H1 (cell line): Measurements from ENCODE around the gene TMEM235. TPM values are rescaled to one million over a fixed set of nuclear protein-coding genes. Genes with fewer than 3 reads are reported as not detected.

Source experiments
- CTCF ChIA-PET: fragments of 300-600 bp; sonication (Branson Sonifier 250); formaldehyde crosslinking; loops from one replicate; lab custom pipeline; 2021; ENCODE audit not compliant: partially characterized antibody; lab: Charles Lee
- POLR2A ChIA-PET: fragments of 300-600 bp; sonication (Branson Sonifier 250); formaldehyde crosslinking; loops from one replicate; lab custom pipeline; 2021; ENCODE audit warnings: inconsistent platforms; ENCODE audit not compliant: partially characterized antibody; lab: Charles Lee
- DNase-seq, 2 experiments: peaks; one replicate each; pipeline versions ENCODE4 v3.0.0 to v3.0.0-alpha.2; 2010 to 2022; ENCODE audit warnings: low spot score in 2 of 2, low read depth in 1 of 2, mixed read lengths in 1 of 2
- FAIRE-seq: peaks from 2 replicates; lab custom pipeline; 2011; peaks lifted over from hg19 to GRCh38; lab: Jason Lieb, UNC
- H2AFZ ChIP-seq: 2 replicates; pipeline ENCODE4 v1.8.1; 2012; ENCODE audit warnings: low read length, inconsistent platforms
- H2AK5ac ChIP-seq: 2 replicates; pipeline ENCODE4 v1.6.1; 2013; ENCODE audit warnings: low read depth, low read length
- H2BK120ac ChIP-seq: replicated peaks from 2 replicates; pipeline ENCODE3; 2013; ENCODE audit warnings: low read depth, low read length, inconsistent platforms
- H2BK12ac ChIP-seq: 2 replicates; pipeline ENCODE4 v1.6.1; 2013; ENCODE audit warnings: low read depth, low read length
- H2BK15ac ChIP-seq: 2 replicates; pipeline ENCODE4 v1.6.1; 2013; ENCODE audit warnings: low read length
- H2BK20ac ChIP-seq: 2 replicates; pipeline ENCODE4 v1.6.1; 2013; ENCODE audit warnings: low read length
- H2BK5ac ChIP-seq: 2 replicates; pipeline ENCODE4 v1.6.1; 2013; ENCODE audit warnings: low read depth, low read length
- H3K14ac ChIP-seq: 2 replicates; pipeline ENCODE4 v1.6.1; 2013; ENCODE audit warnings: inconsistent platforms; ENCODE audit not compliant: insufficient read length
- H3K18ac ChIP-seq: 2 replicates; pipeline ENCODE4 v1.6.1; 2013; ENCODE audit warnings: low read length; ENCODE audit errors: extremely low read depth
- H3K23ac ChIP-seq: 2 replicates; pipeline ENCODE4 v1.6.1; 2013; ENCODE audit warnings: inconsistent platforms; ENCODE audit not compliant: insufficient read length
- H3K23me2 ChIP-seq: 2 replicates; pipeline ENCODE4 v1.6.1; 2013; ENCODE audit warnings: low read depth, low read length
- H3K27ac ChIP-seq: 2 replicates; pipeline ENCODE4 v1.6.1; 2011; ENCODE audit warnings: low read depth, low read length, inconsistent platforms
- H3K27me3 ChIP-seq, 4 experiments: replicated peaks in 1 of 4; 1 replicate in 1 of 4; 2 replicates in 3 of 4; pipeline versions ENCODE4 v1.6.1 to v1.8.1; 2011 to 2013; ENCODE audit warnings: low read length in 3 of 4, mild to moderate bottlenecking in 3 of 4, inconsistent platforms in 2 of 4, mixed read lengths in 2 of 4, moderate library complexity in 1 of 4; ENCODE audit not compliant: control insufficient read depth in 3 of 4, insufficient read depth in 3 of 4; ENCODE audit errors: extremely low read depth in 1 of 4
- H3K36me3 ChIP-seq, 4 experiments: 2 replicates each; pipeline versions ENCODE4 v1.6.1 to v1.8.1; 2011 to 2013; ENCODE audit warnings: mild to moderate bottlenecking in 4 of 4, low read length in 3 of 4, moderate library complexity in 2 of 4, control low read depth in 1 of 4, inconsistent platforms in 1 of 4; ENCODE audit not compliant: insufficient read depth in 4 of 4, control insufficient read depth in 2 of 4
- H3K4ac ChIP-seq: replicated peaks from 2 replicates; pipeline ENCODE3; 2013; ENCODE audit warnings: low read length, low read depth, mixed read lengths, inconsistent platforms; ENCODE audit not compliant: insufficient read length
- H3K4me1 ChIP-seq, 4 experiments: replicated peaks in 1 of 4; 1 replicate in 1 of 4; 2 replicates in 3 of 4; pipeline versions ENCODE4 v1.6.1 to v1.8.1; 2011 to 2013; ENCODE audit warnings: low read length in 3 of 4, inconsistent platforms in 2 of 4, mixed read lengths in 1 of 4; ENCODE audit not compliant: insufficient read depth in 4 of 4, control insufficient read depth in 3 of 4
- H3K4me2 ChIP-seq, 2 experiments: 2 replicates each; pipeline versions ENCODE4 v1.6.1 to v1.8.1; 2011 to 2013; ENCODE audit warnings: low read depth in 2 of 2, low read length in 2 of 2, control low read depth in 1 of 2, inconsistent platforms in 1 of 2, mild to moderate bottlenecking in 1 of 2; ENCODE audit not compliant: insufficient read depth in 1 of 2
- H3K4me3 ChIP-seq, 4 experiments: fragments of 200-600, 300-600 bp in 1 of 4; sonication (generic), shearing (Covaris generic), sonication (Bioruptor Twin) in 1 of 4; 2 replicates each; pipeline versions ENCODE4 v1.5.1 to v1.8.1; 2011 to 2016; ENCODE audit warnings: low read length in 4 of 4, low read depth in 3 of 4, control low read depth in 2 of 4, inconsistent platforms in 2 of 4, mild to moderate bottlenecking in 2 of 4, mixed read lengths in 1 of 4, moderate library complexity in 1 of 4; ENCODE audit not compliant: insufficient read depth in 2 of 4; ENCODE audit errors: extremely low read depth in 1 of 4
- H3K56ac ChIP-seq: replicated peaks from 2 replicates; pipeline ENCODE3; 2013; ENCODE audit warnings: low read depth, mild to moderate bottlenecking, mixed read lengths, low read length, inconsistent platforms; ENCODE audit not compliant: insufficient read length
- H3K79me1 ChIP-seq: 2 replicates; pipeline ENCODE4 v1.6.1; 2013; ENCODE audit warnings: low read depth, low read length, control low read depth
- H3K79me2 ChIP-seq, 2 experiments: 2 replicates each; pipeline versions ENCODE4 v1.6.1 to v1.8.1; 2012 to 2013; ENCODE audit warnings: low read length in 2 of 2, mild to moderate bottlenecking in 2 of 2, inconsistent platforms in 1 of 2; ENCODE audit not compliant: insufficient read depth in 2 of 2, control insufficient read depth in 1 of 2
- H3K9ac ChIP-seq, 4 experiments: replicated peaks in 1 of 4; 1 replicate in 1 of 4; 2 replicates in 3 of 4; pipeline versions ENCODE4 v1.6.1 to v1.8.1; 2011 to 2013; ENCODE audit warnings: low read depth in 3 of 4, low read length in 3 of 4, control low read depth in 2 of 4, mild to moderate bottlenecking in 2 of 4, moderate library complexity in 2 of 4, inconsistent platforms in 1 of 4; ENCODE audit errors: extremely low read depth in 1 of 4
- H3K9me3 ChIP-seq, 2 experiments: 2 replicates each; pipeline versions ENCODE4 v1.6.1 to v1.8.1; 2012 to 2013; ENCODE audit warnings: mild to moderate bottlenecking in 2 of 2, moderate library complexity in 2 of 2, control low read depth in 1 of 2, inconsistent platforms in 1 of 2, low read depth in 1 of 2, low read length in 1 of 2, mixed read lengths in 1 of 2; ENCODE audit not compliant: insufficient read depth in 2 of 2
- H4K20me1 ChIP-seq, 2 experiments: replicated peaks in 1 of 2; 2 replicates each; pipeline versions ENCODE3 to v1.8.1; 2011 to 2013; ENCODE audit warnings: inconsistent platforms in 2 of 2, low read length in 2 of 2, mild to moderate bottlenecking in 1 of 2; ENCODE audit not compliant: insufficient read depth in 2 of 2, control insufficient read depth in 1 of 2
- H4K5ac ChIP-seq: 2 replicates; pipeline ENCODE4 v1.6.1; 2013; ENCODE audit warnings: low read length, low read depth, mixed read lengths, inconsistent platforms; ENCODE audit not compliant: insufficient read length
- H4K8ac ChIP-seq: 2 replicates; pipeline ENCODE4 v1.8.0; 2013; ENCODE audit warnings: mild to moderate bottlenecking, moderate library complexity, low read length, inconsistent platforms; ENCODE audit not compliant: insufficient read depth; ENCODE audit errors: extremely low read depth
- H4K91ac ChIP-seq: replicated peaks from 2 replicates; pipeline ENCODE3; 2013; ENCODE audit warnings: low read length, mixed read lengths, inconsistent platforms; ENCODE audit not compliant: insufficient read length
- ASH2L ChIP-seq: fragments of 200-600, 300-600 bp; sonication (generic); IDR thresholded peaks from one replicate; pipeline ENCODE4 v1.7.1; 2017; ENCODE audit warnings: low read length
- CREB1 ChIP-seq: IDR thresholded peaks from 2 replicates; pipeline ENCODE4 v1.6.1; 2012; ENCODE audit warnings: inconsistent platforms
- CTBP2 ChIP-seq: IDR thresholded peaks from 2 replicates; pipeline ENCODE4 v1.7.0; 2011; ENCODE audit warnings: borderline replicate concordance, mild to moderate bottlenecking, moderate library complexity, mixed read lengths, low read length; ENCODE audit not compliant: insufficient read depth, insufficient read length
- JUN ChIP-seq: IDR thresholded peaks from 2 replicates; pipeline ENCODE4 v1.6.1; 2011; ENCODE audit warnings: low read depth, mild to moderate bottlenecking, improper control_type of control experiment, low read length
- KDM1A ChIP-seq: fragments of 200-600, 300-600 bp; sonication (generic); IDR thresholded peaks from 2 replicates; pipeline ENCODE4 v1.7.1; 2016; ENCODE audit warnings: mild to moderate bottlenecking, low read length, borderline replicate concordance
- POLR2A ChIP-seq, 2 experiments: IDR thresholded peaks; 1 replicate in 1 of 2; 2 replicates in 1 of 2; pipeline ENCODE4 v1.6.1; 2011; ENCODE audit warnings: low read depth in 2 of 2, low read length in 2 of 2, mild to moderate bottlenecking in 2 of 2; ENCODE audit errors: control extremely low read depth in 1 of 2
- RXRA ChIP-seq: IDR thresholded peaks from 2 replicates; pipeline ENCODE4 v1.6.1; 2011; ENCODE audit warnings: low read depth, mild to moderate bottlenecking, low read length, moderate library complexity; ENCODE audit not compliant: insufficient read depth
- SP2 ChIP-seq: IDR thresholded peaks from 2 replicates; pipeline ENCODE4 v1.6.1; 2012; ENCODE audit warnings: mild to moderate bottlenecking, low read length, inconsistent platforms
- SUZ12 ChIP-seq: fragments of 200-600 bp; sonication (generic); IDR thresholded peaks from 2 replicates; pipeline ENCODE4 v1.6.1; 2012; ENCODE audit warnings: mild to moderate bottlenecking, inconsistent platforms, low read length, moderate library complexity, mixed read lengths
- YY1 ChIP-seq: IDR thresholded peaks from 2 replicates; pipeline ENCODE4 v1.6.1; 2011; ENCODE audit warnings: low read depth, mild to moderate bottlenecking, low read length
- ZNF274 ChIP-seq: IDR thresholded peaks from 2 replicates; pipeline ENCODE4 v1.7.0; 2012; ENCODE audit warnings: low read length, borderline replicate concordance; ENCODE audit errors: extremely low read depth
- WGBS, 2 experiments: shearing (Covaris generic) in 1 of 2; methylation state at CpG; one replicate each; pipeline versions ENCODE4 v1.1.6 to v1.1.7; 2013 to 2015; ENCODE audit warnings: low lambda C conversion rate in 2 of 2, mixed read lengths in 2 of 2, inconsistent platforms in 1 of 2, low coverage in 1 of 2, missing lambda C conversion rate in 1 of 2; ENCODE audit not compliant: insufficient replicate concordance in 2 of 2, insufficient coverage in 1 of 2, insufficient read length in 1 of 2; ENCODE audit errors: extremely low coverage in 1 of 2, missing lambda C conversion rate in 1 of 2; 5-methylcytosine and 5-hydroxymethylcytosine counted together
- polyA plus RNA-seq, 7 experiments: library from polyadenylated mRNA; depleted of rRNA in 3 of 7; stranded (reverse) in 5 of 7; unstranded in 2 of 7; fragments of >200 nt in 5 of 7; fragments of 200-250 nt in 2 of 7; gene quantifications; 1 replicate in 5 of 7; 2 replicates in 1 of 7; 4 replicates in 1 of 7; pipeline versions ENCODE4 v1.2.1 to v1.2.3, GENCODE V29; 2011 to 2013; ENCODE audit warnings: missing spikeins in 2 of 7, mixed read lengths in 2 of 7
- total RNA-seq: library from RNA; stranded (reverse); fragmentation: NEBNext Ultra II Directional; extraction: Animal tissue kit (Norgen Biotek cat#: 25700); gene quantifications from 2 replicates; pipeline ENCODE4 v1.2.1, GENCODE V29; 2021

The TMEM235 gene
- total and polyA plus RNA-seq, 2 of the 8 experiments (the other 6 are each of a cell fraction or from before 2014, with no cell fraction given) = 0.05 to 0.15 TPM

DNA sequence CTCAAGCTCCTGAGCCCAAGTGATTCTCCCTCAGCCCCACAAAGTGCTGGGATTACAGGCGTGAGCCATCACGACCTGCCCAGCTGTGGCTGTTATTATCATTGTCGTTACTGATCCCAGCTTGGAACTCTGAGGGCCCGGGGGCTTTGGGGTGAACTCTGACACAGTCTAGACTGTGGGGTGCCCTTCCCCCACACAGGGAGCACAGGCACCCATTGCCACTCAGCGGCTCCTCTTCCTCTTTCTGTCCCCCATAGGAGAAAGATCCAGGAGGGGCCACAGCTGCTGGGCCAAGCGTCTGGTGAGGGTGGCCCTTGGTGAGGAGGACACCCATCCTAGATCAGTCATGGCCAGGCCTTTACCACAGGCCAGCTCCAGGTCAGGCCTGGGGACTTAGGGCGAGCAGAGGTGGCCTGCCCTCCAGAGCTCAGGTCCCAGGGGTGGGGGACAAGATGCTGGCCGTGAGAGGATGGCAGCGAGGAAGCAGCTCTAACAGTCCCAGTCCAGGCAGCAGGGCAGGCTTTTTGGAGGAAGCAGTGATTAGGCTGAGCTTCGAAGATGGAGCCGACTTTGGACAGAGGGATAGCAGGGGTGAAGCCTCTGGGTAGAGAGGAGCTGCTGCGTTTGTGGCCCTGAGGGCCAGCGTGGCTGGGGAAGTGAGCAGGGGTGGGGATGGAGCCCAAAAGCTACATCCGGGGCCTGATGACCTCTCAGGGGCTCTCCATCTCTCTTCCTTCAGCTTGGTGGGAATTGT lies 24.7 kb downstream of the TMEM235 start:
- H3K4me2 ChIP-seq = no peak overlapping the region
- 90% methylated on average over 14 of the region's 14 CpGs; no CpG with 5 or more reads in 1 of the 2 experiments for WGBS, 2 experiments
- TF ChIP-seq RXRA = no peak
- no peak for TF ChIP-seq ASH2L
- no peak for TF ChIP-seq JUN
- no peak for TF ChIP-seq SP2
- TF ChIP-seq SUZ12 = no peak
- no peak for TF ChIP-seq POLR2A (IDR thresholded peaks at IDR 0.05; ENCODE audit: control extremely low read depth in 1 of 2, low read depth in 2 of 2, low read length in 2 of 2)
- TF ChIP-seq CREB1 = no peak
- TF ChIP-seq KDM1A = no peak
- no peak for TF ChIP-seq ZNF274
- no peak for TF ChIP-seq YY1
- TF ChIP-seq CTBP2 = no peak

More for the DNA sequence above, 24.7 kb downstream of the TMEM235 start:
- no peaks in the 10 kb centered on the region for H3K79me2 ChIP-seq
- H3K4ac ChIP-seq = no peak overlapping the region
- H3K56ac ChIP-seq = no peak overlapping the region
- H2BK12ac ChIP-seq = peak overlapping the region; percentile 80; the same call in 1 of the 2 replicates
- H3K9ac ChIP-seq = no peak overlapping the region
- H2AK5ac ChIP-seq = peak overlapping the region; percentile 11; the same call in 1 of the 2 replicates
- CTCF ChIA-PET = interaction anchor here (0.6 to 3.3 kb wide), 17 partner anchors 8 to 237 kb away, joined by 3 to 15 read pairs (median 4); no protein-coding TSS in a partner anchor
- H3K23ac ChIP-seq = no peak overlapping the region
- H3K36me3 ChIP-seq = no peaks in the 10 kb centered on the region
- H4K8ac ChIP-seq = peak overlapping the region; percentile 16; the same call in 1 of the 2 replicates
- DNase-seq (no peak), FAIRE-seq (no peak)
- H2BK5ac ChIP-seq = peak overlapping the region; percentile 15; the same call in 1 of the 2 replicates
- POLR2A ChIA-PET = interaction anchor here (1.0 to 4.0 kb wide), 5 partner anchors 11 to 70 kb away, joined by 4 to 23 read pairs (median 5); partner anchors contain the start of genes AFMID and TK1
- peak overlapping the region; percentile 31 for H4K5ac ChIP-seq
- H3K14ac ChIP-seq = no peak overlapping the region
- no peak overlapping the region for H2BK120ac ChIP-seq
- peak overlapping the region; percentile 77 for H4K91ac ChIP-seq
- H4K20me1 ChIP-seq = peaks cover 0 to 2% of the 10 kb centered on the region in 2 experiments
- no peaks in the 10 kb centered on the region for H3K27me3 ChIP-seq
- 0 out of 2 replicates have a peak overlapping the region, but pooled peaks have one; percentile 3 for H2BK15ac ChIP-seq
- no peaks in the 10 kb centered on the region for H3K9me3 ChIP-seq
- H2AFZ ChIP-seq = no peak overlapping the region
- H3K23me2 ChIP-seq = peaks cover 4% of the 10 kb centered on the region; the same call in 1 of the 2 replicates
- peaks cover 0 to 31% (median 25%) of the 10 kb centered on the region in 4 experiments; a peak in 6 of 7 replicates for H3K4me1 ChIP-seq
- H2BK20ac ChIP-seq = peak overlapping the region; percentile 23; the same call in 1 of the 2 replicates
- H3K79me1 ChIP-seq = no peaks in the 10 kb centered on the region
- no peak overlapping the region for H3K4me3 ChIP-seq
- H3K18ac ChIP-seq = peak overlapping the region; percentile 4; the same call in 1 of the 2 replicates
- H3K27ac ChIP-seq = no peak overlapping the region
